Cerebellar nuclear complex (tissue), 1 donor: Measurements from ENCODE around the gene CRYAA.

Source experiments
- DNase-seq, 2 experiments: peaks; one replicate each; lab custom pipeline; 2025; lab: John Stamatoyannopoulos, UW

The CRYAA gene

GRCh38 chr21:43203591-43203990 is 34.8 kb downstream of the CRYAA start:
- DNase-seq, result no peak

GRCh38 chr21:43204638-43205037 is 35.8 kb downstream of the CRYAA start:
- DNase-seq, result no peak

GRCh38 chr21:43206231-43207042 is 37.6 kb downstream of the CRYAA start:
- no peak for DNase-seq

GRCh38 chr21:43207043-43207315 is 38.2 kb downstream of the CRYAA start:
- no peak for DNase-seq

GRCh38 chr21:43207868-43208267 is 39.1 kb downstream of the CRYAA start:
- DNase-seq, result no peak

GRCh38 chr21:43208561-43209332 is 39.9 kb downstream of the CRYAA start:
- no peak for DNase-seq

- no peak for DNase-seq
These were observed 41.0 kb downstream of the CRYAA start for GRCh38 chr21:43209575-43210453.

GRCh38 chr21:43210454-43211071 is 41.8 kb downstream of the CRYAA start:
- DNase-seq, result no peak

GRCh38 chr21:43211072-43211759 is 42.4 kb downstream of the CRYAA start:
- no peak for DNase-seq

- DNase-seq, result no peak
These were observed 42.9 kb downstream of the CRYAA start for GRCh38 chr21:43211760-43212115.
